ENCODE data around the gene IFITM10.

DNA sequence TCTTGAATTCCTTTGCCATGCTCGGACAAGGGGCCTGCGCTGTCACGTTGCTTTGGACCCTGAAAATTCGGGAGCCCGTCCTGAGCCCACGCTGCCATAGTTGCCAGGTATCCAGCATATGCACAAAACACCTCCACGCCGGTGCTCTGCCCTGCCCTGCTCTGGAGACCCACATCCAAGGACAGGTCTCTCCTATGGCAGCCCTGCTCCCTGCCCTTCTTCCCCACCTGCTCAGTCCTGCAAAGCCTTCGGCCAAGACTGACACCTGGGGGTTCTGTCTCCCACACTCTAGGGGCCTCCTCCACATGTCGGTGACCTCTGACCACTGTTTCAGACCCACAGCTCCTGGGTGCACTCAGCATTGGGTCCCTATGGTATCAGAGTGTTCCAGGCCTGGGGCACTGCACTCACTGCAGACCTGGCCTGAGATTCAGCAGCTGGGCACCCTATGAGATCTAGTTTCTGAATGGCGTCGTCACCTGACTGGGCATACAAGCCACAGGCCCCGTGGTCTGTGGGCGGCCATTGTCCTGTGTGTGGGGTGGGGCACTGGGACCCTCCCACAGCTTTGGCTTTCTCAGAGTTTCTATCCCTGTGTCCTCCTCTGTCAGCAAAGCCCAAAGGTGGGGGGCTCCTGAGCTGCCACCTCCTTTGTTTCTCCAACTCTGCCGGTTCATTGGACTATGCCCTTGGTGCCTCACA lies 55.4 kb downstream of the IFITM10 start:
- TF ChIP-seq CTCF (IDR thresholded peaks at IDR 0.05; ENCODE audit: insufficient read depth, low read length, poor library complexity, severe bottlenecking): no peak
- no peak for TF ChIP-seq EZH2phosphoT487 (conservative IDR thresholded peaks at IDR 0.05; ENCODE audit: low read length)
